NOMO-1 treated with DMSO at 0.1 percent for 48 hours (cell line): ENCODE data around the gene RBPJ.
"Not testable (repeated sequence)": the region's sequence is repeated elsewhere in the genome, so short reads cannot be mapped to it uniquely, and the experiment has no call there.

Source experiments
- DNase-seq: peaks from one replicate; lab custom pipeline; 2025; ENCODE audit not compliant: unreplicated experiment; lab: John Stamatoyannopoulos, UW

Gene RBPJ

GRCh38 chr4:26331380-26331950 lies 10.7 kb downstream of the RBPJ start:
- peak; percentile 60 for DNase-seq

- DNase-seq: peak; percentile 53
Measured at GRCh38 chr4:26334366-26334765, 13.6 kb downstream of the RBPJ start.

GRCh38 chr4:26337612-26338011 lies 16.8 kb downstream of the RBPJ start:
- DNase-seq: no peak

- no peak for DNase-seq
Measured at GRCh38 chr4:26342328-26343037, 21.7 kb downstream of the RBPJ start.

GRCh38 chr4:26343038-26343398 lies 22.2 kb downstream of the RBPJ start:
- DNase-seq: no peak

- DNase-seq: no peak
Measured at GRCh38 chr4:26344901-26345564, 24.2 kb downstream of the RBPJ start.

- peak; percentile 25 for DNase-seq
Measured at GRCh38 chr4:26345565-26345938, 24.7 kb downstream of the RBPJ start.

GRCh38 chr4:26346203-26346620 lies 25.4 kb downstream of the RBPJ start:
- DNase-seq: no peak

- DNase-seq: no peak
Measured at GRCh38 chr4:26349496-26349895, 28.7 kb downstream of the RBPJ start.

- DNase-seq: no peak
Measured at GRCh38 chr4:26351685-26352084, 30.9 kb downstream of the RBPJ start.

- no peak for DNase-seq
Measured at GRCh38 chr4:26354491-26354890, 33.7 kb downstream of the RBPJ start.

GRCh38 chr4:26355392-26356052 lies 34.7 kb downstream of the RBPJ start:
- DNase-seq: no peak

- peak; percentile 39 for DNase-seq
Measured at GRCh38 chr4:26356081-26356501, 35.3 kb downstream of the RBPJ start.

- not testable (repeated sequence) for DNase-seq
Measured at GRCh38 chr4:26359521-26359920, 38.7 kb downstream of the RBPJ start.

- no peak for DNase-seq
Measured at GRCh38 chr4:26360273-26360672, 39.5 kb downstream of the RBPJ start.

GRCh38 chr4:26360864-26361263 lies 40.0 kb downstream of the RBPJ start:
- no peak for DNase-seq

GRCh38 chr4:26361297-26361696 lies 40.5 kb downstream of the RBPJ start:
- no peak for DNase-seq

GRCh38 chr4:26362745-26363439 lies 42.1 kb downstream of the RBPJ start:
- no peak for DNase-seq

- DNase-seq: no peak
Measured at GRCh38 chr4:26365537-26366150, 44.8 kb downstream of the RBPJ start.

- DNase-seq: no peak
Measured at GRCh38 chr4:26367811-26368210, 47.0 kb downstream of the RBPJ start.

GRCh38 chr4:26368685-26369084 lies 47.9 kb downstream of the RBPJ start:
- no peak for DNase-seq
